NCI-H446 (cell line): Measurements from ENCODE around the gene ARFGAP3.

ENCODE experiments used
- DNase-seq, 2 experiments: peaks; one replicate each; lab custom pipeline; 2025; lab: John Stamatoyannopoulos, UW

The ARFGAP3 gene

DNA sequence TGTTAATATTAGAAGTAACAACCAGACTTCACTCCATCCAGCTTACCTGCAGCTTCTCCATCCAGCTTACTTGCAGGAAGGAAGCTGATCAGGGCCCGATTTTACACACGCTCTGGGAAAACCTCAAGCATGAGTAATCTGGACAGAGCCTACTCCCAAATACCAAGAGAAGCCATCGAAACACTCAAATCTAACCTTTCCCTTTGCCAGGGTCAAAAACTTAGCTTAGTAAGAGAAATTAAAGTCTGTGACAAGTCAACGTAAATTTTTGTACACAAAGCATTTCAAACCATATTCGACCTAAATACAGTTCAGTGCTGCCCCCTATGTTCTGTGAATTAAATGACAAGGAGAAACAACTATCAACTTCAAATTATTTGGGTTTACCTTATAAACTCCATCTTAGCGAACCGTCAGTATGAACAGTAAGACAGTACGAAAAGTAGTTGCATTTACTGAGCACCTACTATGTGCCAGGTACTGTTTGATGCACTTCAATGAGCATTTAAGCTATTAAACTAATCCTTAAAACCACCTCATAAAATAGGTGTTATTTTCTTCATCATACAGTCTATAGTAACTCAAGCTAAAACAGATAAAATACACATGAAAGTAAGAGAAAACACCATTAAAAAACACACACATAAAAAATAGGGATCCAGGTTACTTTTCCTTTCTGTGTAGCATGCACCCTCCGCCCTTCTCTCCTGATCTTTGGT is 36.9 kb downstream of the ARFGAP3 start:
- DNase-seq, result no peak

DNA sequence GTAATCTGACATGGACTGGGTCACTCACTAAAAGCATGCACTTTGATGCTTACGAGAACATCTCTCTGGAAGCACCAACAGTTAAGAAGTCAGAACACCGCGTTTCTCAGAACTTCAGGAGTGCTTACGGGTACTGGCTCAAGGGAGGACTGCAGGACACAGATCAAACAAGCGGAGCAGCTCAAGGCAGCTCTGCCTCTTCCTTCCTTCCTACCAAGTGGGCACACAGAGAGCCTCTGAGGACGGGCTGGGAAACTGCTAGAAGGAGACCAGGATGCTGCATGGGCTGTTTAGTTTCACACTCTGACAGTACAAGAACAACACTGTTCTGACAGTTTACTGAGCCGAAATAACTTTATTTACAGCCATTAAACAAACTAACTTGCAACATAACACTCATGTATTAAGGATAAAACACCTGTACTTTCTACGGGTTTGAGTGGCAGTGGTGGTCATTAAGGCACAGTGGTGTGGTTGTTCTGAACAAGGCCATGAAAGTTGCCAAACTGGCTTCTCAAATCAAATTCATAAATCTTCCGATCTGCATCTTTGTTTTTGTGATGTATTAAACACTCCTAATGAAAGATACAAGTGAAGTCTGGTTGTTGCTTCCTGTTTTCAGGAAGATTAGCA is 37.5 kb downstream of the ARFGAP3 start:
- no peak for DNase-seq

DNA sequence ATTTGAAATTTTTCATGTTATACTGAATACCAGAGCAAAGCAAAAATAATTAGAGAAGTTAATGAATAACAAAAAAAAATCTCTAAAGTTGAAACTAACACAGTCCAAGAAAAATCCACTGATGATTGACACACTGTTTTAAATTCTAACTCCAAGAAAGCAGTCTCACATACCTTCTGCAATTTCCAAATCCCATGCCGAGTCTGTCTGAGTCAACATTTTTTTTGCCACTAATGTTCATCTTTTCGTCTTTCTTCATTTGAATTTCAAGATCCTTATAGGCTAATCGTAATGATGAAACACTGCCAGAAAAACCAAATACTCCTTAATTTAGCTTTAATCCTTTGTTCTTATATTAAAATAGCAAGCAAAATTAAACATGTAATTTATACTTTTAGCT is 39.5 kb downstream of the ARFGAP3 start:
- no peak for DNase-seq

GRCh38 chr22:42816336-42816735 is 40.7 kb downstream of the ARFGAP3 start:
- DNase-seq, result no peak

- no peak for DNase-seq
These were observed 42.5 kb downstream of the ARFGAP3 start for GRCh38 chr22:42814616-42815015.

- peak in 1 of 2 experiments; percentile 38 for DNase-seq
These were observed 42.9 kb downstream of the ARFGAP3 start for GRCh38 chr22:42814215-42814614.

DNA sequence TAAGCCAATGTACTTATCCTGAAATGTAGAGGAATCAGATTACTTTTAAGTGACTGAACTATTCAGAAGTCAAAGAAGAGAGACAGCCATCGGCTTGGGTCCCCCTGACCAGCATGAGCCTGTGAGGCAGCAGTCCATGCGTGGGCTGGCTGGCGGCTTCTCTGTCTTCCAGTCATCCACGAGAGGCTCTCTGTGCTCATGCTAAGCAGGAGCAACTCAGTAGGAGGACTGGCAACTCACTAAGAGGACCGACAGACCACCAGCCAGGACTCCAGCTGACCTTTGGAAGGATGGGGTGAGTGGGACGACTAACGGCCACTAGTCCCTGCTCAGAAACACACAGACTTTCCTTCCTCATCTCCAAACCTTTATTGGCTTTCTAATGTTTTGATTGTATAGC is 43.6 kb downstream of the ARFGAP3 start:
- DNase-seq, result no peak

- no peak for DNase-seq
These were observed 45.6 kb downstream of the ARFGAP3 start for GRCh38 chr22:42811459-42811858.

DNA sequence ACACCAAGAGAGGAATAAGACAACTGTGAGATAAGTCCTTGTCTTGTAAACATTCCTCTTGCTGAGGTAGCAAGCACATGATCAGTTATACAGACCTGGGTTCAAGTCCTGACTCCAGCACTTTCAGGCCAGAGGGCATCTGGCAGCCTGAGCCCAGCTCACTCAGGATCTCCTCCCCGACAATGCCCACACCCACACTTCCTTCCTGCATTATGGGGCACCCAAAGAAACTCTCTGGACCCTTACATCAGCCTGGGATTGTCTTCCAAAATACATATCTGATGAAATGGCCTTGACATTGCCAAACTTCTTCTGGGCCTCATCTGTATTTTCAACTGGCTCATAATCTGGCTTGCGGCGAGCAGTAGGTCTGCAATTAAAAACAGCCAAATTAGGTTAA is 48.6 kb downstream of the ARFGAP3 start:
- no peak for DNase-seq

DNA sequence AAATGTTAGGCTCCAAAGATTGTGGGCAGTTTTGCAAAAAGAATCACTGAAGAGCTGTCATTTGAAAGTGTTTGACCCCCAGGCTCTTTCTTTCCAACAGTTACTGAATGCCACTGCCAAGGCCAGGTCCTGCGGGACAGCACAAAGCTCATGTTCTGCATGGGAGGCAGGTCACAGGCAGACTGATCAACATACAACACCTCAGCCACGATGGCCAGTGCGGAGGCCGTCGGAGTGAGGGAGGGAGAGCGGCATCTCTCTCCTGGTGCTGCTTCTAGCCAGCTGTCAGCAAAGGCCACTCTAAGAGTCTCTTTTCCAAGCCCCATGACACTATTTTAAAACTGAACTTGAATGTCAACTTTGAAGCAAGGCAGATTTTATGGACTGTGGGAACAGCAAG is 49.9 kb downstream of the ARFGAP3 start:
- no peak for DNase-seq

DNA sequence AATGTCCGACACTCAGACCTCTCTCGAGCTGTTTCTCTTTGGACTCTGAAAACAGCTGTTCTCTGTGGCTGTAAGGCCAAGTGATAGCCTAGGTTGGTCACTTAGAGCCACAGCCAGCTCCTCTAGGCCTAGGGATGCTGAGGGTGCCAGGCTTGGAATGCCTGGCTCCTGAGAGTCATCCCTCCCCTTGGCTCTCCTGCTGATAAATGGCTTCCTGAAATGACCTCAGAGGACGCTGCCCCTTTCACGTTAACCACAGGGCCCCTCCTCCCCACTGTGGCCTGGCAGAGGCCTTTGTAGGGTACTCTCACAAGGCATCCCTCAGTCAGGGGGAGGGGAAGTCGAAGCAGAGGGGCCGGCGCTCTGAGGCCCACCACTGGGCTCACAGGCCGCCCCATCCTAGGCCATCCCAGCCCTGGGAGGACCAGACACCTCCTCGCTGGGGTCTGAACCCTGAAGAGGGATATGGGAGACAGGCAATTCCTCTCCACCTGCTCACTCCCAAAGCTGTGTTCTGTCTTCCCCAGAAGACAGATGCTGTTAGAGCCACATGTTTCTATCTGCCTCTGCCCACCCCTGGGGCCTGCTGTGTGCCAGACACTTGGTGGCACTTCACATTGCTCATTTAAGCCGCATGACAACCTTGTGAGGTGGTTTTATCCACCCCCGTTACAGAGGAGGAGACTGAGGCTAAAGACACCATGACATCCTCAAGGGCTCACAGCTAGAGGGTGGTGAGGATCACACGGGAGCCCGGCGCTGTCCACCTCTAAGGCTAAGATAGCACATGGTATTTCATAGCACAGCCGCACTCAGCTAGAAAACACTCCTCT is 50.9 kb downstream of the ARFGAP3 start:
- DNase-seq, result no peak

DNA sequence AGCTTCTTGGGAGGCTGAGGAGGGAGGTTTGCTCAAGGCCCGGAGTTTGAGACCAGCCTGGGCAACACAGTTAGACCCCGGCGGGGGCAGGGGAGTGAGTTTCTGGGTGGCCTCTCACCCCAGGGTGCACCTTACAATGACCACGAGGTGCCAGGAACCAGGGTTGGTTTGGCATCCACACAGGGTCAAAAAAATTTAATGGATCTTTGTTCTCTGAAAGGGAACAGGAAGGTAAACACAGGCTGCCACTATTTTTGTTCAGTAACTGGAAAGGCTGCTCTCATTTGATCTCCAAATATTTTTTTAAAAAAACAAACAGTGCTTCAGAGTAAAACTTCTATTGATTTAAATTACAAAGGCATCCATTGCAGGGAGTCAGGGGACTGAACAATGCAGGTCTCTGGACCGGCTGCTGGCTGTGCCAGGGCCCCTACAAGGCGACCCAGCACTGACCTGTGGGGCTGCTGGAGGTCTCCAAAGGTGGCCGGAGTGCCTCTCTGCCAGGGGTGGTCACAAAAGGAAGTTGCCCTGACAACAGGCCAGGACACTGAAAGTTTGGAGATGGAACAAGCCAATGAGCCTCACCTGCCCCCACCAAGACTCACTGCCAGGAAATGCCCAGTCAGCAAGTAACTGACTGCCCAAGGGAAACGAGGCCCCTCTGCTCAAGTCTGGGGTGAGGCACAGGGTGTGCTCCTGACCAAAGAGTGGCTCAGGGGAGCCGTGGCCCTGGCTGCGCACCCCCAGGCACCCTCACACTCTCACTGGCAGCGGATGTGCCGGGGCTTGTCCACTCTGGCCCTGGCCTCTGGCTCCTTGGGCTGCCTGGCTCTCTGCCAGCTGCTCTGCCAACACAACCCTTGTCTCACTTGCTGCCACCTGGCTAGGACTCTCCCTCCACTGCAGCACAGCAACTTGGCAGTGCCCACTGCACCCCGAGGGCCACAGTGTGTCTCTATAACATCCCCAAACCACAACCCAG is 51.8 kb downstream of the ARFGAP3 start:
- DNase-seq, result no peak

GRCh38 chr22:42803389-42803788 is 53.7 kb downstream of the ARFGAP3 start:
- no peak for DNase-seq

- no peak for DNase-seq
These were observed 55.6 kb downstream of the ARFGAP3 start for GRCh38 chr22:42801252-42802080.

DNA sequence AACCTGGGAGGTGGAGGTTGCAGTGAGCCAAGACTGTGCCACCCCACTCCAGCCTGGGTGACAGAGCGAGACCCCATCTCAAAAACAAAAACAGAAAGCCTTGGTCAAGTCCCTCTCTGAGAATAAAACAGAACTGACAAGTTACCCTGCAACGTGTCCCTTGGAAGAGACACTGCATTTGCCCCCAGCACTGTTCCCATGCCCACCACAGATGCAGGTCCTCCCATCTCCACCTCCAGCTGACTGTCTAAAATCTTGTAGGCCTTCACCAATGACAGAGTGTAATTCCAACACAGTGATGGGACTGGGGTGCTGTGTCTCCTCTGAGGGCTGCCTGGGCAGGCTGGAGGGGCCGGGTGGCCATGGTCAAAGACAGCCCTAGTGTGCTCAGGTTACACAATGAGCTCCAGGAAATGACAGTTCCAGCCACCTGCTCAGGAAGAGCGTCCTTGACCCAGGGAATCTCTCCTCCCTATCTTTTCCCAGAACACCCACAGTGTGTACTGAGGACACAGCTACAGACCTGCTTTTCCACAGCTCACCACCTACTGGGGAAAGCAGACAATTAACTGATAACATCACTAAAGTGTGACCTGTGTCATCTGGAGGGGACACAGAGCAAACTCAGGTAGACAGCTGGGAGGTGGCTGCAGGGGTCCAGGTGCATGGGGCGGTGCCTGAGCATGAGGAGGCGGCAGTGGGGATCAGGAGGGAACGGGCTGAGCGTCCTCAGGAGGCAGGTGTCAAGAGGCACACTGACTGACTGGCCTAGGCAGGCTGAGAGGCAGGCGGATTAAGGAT is 56.4 kb downstream of the ARFGAP3 start:
- no peak for DNase-seq

- peak in 1 of 2 experiments; percentile 25 for DNase-seq
These were observed 57.3 kb downstream of the ARFGAP3 start for GRCh38 chr22:42799461-42800405.

GRCh38 chr22:42799061-42799460 is 58.0 kb downstream of the ARFGAP3 start:
- DNase-seq, result no peak

DNA sequence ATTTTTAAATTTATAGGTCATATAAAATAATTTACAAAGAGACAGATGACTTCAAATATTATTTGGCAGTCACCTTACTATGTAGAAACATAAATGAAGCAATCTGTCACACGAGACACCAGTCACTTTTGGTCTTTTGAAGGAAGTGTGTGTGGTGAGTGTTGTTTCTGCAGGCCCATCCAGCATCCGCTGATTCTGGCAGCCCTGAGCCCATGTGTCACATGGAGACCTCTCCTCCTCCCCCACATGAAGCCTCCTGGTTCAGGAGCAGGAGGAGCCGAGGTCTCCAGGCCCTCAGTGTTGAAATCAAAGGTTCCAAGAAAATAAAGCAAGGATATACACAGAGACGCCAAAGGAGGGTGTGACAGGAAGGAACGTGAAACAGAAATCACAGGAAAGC is 60.1 kb downstream of the ARFGAP3 start:
- no peak for DNase-seq

DNA sequence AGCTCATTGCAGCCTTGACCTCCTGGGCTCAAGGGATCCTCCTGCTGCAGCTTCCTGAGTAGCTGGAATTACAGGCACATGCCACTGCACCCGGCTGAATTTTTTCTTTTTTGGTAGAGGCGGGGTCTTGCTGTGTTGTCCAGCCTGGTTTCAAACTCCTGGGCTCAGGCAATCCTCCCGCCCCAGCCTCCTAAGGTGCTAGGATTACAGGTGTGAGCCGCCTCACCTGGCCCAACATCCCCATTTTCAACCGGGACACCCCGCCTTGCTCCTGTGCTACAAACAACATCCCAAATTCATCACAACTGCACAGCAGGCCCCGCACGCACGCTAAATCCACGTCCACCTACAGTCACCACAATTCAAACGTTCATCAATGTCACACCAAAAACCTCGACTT is 61.0 kb downstream of the ARFGAP3 start:
- no peak for DNase-seq
